Activated CD4-positive, alpha-beta T cell treated with anti-CD3 and anti-CD28 coated beads for 48 hours (primary cell): ENCODE measurements around the gene PKNOX2.
"Not testable (repeated sequence)": the region's sequence is repeated elsewhere in the genome, so short reads cannot be mapped to it uniquely, and the experiment has no call there.

Source experiments
- DNase-seq: peaks from one replicate; pipeline ENCODE4 v3.0.0-alpha.2; 2020

Gene PKNOX2

GRCh38 chr11:125211191-125211947 lies 46.8 kb downstream of the PKNOX2 start:
- no peak for DNase-seq

DNA sequence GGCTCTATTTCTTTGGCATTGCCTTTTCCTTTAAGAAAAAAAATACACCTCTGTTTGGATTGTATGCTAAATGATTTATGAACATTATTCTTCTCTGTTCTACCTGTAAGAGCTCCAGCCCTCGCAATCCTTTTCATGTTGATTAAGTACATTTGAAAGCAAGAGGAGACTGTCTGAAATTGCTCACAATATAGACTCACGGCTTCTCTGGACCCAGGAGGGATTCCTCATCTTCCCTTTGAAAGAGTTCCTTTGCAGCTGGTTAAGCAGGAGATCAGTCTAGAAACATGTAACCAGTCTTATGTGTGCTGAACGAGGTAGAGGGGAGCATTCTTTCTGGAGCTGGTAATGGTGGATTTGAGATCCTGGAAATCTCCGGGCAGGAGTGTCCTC lies 47.4 kb downstream of the PKNOX2 start:
- DNase-seq, result no peak

DNA sequence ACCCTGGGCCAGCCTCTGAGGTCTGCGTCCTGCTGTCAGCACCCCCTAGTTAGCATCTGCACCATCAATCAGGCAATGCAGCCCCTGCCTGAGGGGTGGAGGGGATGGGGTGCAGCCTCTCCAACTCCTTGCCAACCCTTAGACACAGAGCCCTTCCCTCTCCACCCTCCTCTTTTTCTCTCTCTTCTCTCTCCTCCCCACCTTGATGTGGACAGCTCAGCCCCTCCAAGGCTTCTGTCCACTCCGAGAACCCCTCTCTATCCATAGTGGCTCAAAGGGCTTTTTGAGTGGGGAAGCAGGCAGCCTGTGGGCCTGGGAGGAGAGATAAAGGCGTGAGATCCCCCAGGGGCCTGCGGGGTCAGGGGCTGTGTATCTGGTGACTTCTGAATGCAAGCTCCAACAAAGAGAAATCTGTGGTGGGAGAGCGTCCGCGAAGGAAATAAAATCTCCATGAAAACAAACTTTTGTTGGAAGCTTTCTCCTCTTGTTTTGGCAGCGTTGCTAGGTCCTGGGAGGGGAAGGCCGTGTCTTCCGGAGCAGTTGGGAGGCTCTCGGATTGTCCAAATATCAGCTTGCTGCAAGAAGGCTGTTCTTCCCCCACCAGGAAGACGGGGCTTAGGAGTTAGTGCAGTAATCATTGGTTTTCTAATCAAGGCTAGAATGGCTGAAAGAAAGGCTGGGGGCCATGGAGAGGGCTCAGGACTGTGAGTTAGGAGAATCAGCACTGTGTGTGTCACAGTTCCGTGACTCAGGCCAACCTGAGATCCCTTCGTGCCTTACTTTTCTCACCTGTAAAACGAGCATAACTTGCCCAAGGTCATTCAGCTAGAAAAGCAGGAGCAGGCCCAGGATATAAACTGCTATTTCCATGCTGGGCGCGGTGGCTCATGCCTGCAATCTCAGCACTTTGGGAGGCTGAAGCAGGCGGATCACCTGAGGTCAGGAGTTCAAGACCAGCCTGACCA lies 50.3 kb downstream of the PKNOX2 start:
- no peak for DNase-seq

GRCh38 chr11:125215976-125216375 lies 51.4 kb downstream of the PKNOX2 start:
- no peak for DNase-seq

GRCh38 chr11:125218336-125218735 lies 53.8 kb downstream of the PKNOX2 start:
- DNase-seq, result no peak

DNA sequence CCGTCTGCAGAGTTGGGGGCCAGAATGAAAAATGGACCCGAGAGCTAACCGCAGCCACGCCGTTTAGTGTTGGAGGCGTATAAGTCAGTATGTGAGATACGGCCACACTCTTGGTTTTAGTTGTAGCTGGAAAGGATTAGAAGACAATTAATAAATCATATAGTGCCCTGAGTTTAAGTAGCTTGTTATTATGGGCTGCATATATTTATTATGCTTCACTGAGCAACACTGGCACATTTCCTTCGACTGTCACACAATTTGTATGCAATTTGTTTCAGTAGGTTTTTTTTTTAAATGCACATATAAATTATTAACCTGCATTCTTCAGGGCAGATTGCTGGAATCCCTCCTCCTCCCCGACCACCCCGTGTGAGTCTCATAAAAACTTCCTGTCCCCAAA lies 56.9 kb downstream of the PKNOX2 start:
- DNase-seq, result no peak

- DNase-seq, result no peak
Measured at GRCh38 chr11:125222494-125222893, 57.9 kb downstream of the PKNOX2 start.

- DNase-seq, result not testable (repeated sequence)
Measured at GRCh38 chr11:125223161-125223560, 58.6 kb downstream of the PKNOX2 start.

GRCh38 chr11:125223901-125224361 lies 59.4 kb downstream of the PKNOX2 start:
- DNase-seq, result no peak

DNA sequence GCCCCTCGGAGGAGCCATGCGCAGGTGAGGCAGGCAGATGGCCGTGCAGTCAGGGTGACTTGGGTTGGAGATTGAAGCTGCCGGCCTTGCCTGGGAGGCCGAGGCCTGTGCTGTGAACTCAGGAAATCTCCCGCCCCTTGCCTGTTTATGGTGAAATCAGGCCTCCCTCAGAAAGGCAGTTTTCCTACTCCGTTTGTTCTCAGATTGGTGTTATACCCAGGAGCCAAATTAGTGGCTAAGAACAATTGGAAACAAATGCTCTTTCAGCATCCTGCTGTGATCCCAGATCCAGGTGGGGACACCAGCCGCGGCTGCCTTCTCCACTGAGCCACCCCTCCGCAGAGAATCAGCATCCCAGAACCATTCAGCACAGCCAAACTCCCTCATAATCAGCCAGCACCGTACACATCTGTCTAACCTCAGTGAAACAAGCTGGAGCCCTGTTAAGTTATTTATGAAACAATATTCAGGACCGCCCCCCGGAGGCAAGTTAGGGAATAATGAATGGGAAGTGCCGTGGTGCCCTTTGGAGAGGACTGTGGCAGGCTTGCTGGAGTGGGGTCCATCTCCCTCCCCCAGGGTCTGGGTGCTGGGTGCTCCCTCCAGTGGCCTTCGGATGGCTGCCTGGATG lies 60.0 kb downstream of the PKNOX2 start:
- DNase-seq, result no peak

GRCh38 chr11:125225401-125225800 lies 60.9 kb downstream of the PKNOX2 start:
- DNase-seq, result no peak

- no peak for DNase-seq
Measured at GRCh38 chr11:125226031-125226430, 61.5 kb downstream of the PKNOX2 start.

- DNase-seq, result no peak
Measured at GRCh38 chr11:125226706-125227105, 62.2 kb downstream of the PKNOX2 start.

DNA sequence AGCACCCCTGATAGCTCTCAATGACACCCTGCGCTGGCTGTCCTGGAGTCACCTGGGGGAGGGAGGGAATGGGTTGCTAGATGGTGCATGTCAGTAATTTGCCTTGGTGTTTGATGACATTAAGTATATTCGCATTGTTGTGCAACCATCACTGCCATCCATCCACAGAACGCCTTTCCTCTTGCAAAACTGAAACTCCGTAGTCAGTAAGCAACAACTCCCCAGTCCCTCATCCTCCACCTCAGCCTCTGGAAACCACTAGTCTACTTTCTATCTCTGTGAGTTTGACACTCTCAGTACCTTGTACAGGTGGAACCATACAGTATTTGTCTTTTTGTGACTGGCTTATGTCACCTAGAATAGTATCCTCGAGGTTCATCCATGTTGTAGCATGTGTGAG lies 62.6 kb downstream of the PKNOX2 start:
- DNase-seq, result no peak

- no peak for DNase-seq
Measured at GRCh38 chr11:125228445-125228844, 63.9 kb downstream of the PKNOX2 start.

DNA sequence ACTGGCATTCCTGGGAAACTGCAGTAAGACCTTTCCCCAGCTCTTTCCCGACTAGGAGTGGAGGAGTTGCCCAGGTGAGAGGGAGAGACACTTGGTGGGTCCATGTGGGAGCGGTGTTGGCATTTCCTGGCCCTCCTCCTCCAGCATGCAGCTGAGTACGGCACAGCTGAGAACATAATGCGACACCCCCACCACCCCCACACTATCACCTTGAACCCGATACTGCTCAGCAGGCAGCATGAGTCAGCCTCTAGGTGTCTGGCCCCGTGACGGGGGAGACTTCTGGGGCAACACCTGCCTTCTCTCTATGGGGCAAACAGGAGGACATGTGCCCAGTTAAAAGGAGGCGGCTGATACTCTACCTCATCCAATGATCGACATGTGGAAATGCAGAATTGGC lies 64.4 kb downstream of the PKNOX2 start:
- no peak for DNase-seq

DNA sequence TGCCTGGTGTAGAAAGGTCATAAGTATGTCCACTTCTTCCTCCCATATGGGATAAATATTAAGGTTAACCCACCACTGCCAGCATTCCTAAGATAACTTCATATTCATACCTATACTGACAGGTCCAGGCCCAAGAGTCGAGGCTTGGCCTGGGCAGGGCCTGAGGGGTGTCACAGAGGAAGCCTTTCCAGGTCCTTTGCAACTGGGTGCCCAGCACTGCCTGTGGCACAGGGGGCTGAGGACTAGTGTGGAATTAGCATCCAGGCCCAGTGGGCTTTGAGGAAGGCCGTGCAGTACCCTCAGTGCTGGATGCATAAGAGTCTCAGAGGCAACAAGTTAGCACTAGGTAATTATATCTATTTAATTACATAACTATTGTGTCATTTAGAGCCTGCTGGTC lies 65.4 kb downstream of the PKNOX2 start:
- DNase-seq, result no peak

GRCh38 chr11:125233116-125233515 lies 68.6 kb downstream of the PKNOX2 start:
- DNase-seq, result no peak

GRCh38 chr11:125233736-125234275 lies 69.3 kb downstream of the PKNOX2 start:
- DNase-seq, result no peak

GRCh38 chr11:125235071-125235471 lies 70.5 kb downstream of the PKNOX2 start:
- no peak for DNase-seq

DNA sequence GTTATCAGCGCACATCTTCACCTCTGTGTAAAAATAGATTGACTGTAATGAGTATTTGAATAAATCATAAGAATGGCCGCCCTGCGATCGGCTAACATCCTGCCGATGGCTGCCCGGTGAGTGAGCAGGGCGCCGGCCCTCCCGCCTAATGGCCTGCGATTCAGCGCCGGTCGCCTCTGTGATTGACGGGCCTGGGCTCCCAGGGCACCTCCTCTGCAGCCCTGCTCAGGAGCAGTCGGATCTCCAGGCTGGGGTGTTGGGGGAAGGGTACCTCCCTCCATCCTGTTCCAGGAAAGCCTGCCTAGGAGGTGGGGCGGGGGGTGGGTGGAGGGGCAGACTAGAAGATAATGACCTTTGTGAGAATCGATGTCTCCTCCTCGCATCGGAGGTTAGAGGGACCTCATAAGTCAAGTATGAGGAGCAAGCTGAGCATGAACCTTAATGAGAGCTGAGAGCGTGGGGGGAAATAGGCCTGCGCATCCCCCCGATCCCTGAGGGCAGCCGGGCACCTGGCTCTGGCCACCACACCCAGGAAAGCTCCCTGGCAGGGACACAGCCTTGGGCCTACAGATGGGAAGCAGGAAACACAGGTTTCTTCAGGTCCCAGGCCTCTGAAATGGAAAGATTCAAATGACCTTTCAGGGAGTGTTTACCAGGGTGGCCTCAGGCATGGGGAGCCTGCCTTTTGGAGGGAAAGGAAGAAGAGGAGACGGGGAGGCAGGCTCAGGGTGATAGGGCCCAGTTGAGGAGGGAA lies 71.7 kb downstream of the PKNOX2 start:
- DNase-seq, result no peak
